Lower lobe of right lung (tissue), 2 donors: ENCODE measurements around the gene LIN37. TPM values are rescaled to one million over a fixed set of nuclear protein-coding genes. Genes with fewer than 3 reads are reported as not detected.
"Not testable (repeated sequence)": the region's sequence is repeated elsewhere in the genome, so short reads cannot be mapped to it uniquely, and the experiment has no call there.

Experiments used
- ATAC-seq, 2 donors: fragments of 200-7000 bp; cut with Tn5 transposase; one replicate each; pipeline ENCODE4 v1.9.1; 2020 to 2022; ENCODE audit warnings: mild to moderate bottlenecking in 2 of 2, moderate library complexity in 2 of 2
- DNase-seq: peaks from one replicate; pipeline ENCODE4 v3.0.0-alpha.2; 2020
- H3K27ac ChIP-seq: fragments of 200-600 bp; one replicate; pipeline ENCODE4 v1.8.0; 2022
- H3K27me3 ChIP-seq: fragments of 200-600 bp; one replicate; pipeline ENCODE4 v1.8.0; 2022; ENCODE audit warnings: low read depth
- H3K36me3 ChIP-seq: fragments of 200-600 bp; one replicate; pipeline ENCODE4 v1.8.0; 2022; ENCODE audit warnings: mild to moderate bottlenecking
- H3K4me1 ChIP-seq: fragments of 200-600 bp; one replicate; pipeline ENCODE4 v1.8.0; 2022
- H3K4me3 ChIP-seq: fragments of 200-600 bp; one replicate; pipeline ENCODE4 v1.8.0; 2022; ENCODE audit warnings: mild to moderate bottlenecking
- H3K9me3 ChIP-seq: fragments of 200-600 bp; one replicate; pipeline ENCODE4 v1.8.0; 2022
- intact Hi-C: fragments of 100-400 bp; cut with DNase I; formaldehyde crosslinking; loops from one replicate; pipeline ENCODE4 v1.11.0; 2022
- total RNA-seq: library from RNA; stranded (reverse); fragmentation: NEBNext Ultra II Directional; extraction: Animal tissue kit (Norgen Biotek cat#: 25700); gene quantifications from one replicate; pipeline ENCODE4 v1.2.1, GENCODE V29; 2021
- TF ChIP-seq, protein P1 (sequence below): fragments of 200-600 bp; IDR thresholded peaks from one replicate; pipeline ENCODE4 v1.8.0; 2022; ENCODE audit warnings: antibody characterized with exemption, mild to moderate bottlenecking
- donor health status: DM: no; HTN: yes; CAD: no; lungs with severe emphysema.

LIN37 gene
- total RNA-seq, 1 donor from 2014 or later = 7.2 TPM

DNA sequence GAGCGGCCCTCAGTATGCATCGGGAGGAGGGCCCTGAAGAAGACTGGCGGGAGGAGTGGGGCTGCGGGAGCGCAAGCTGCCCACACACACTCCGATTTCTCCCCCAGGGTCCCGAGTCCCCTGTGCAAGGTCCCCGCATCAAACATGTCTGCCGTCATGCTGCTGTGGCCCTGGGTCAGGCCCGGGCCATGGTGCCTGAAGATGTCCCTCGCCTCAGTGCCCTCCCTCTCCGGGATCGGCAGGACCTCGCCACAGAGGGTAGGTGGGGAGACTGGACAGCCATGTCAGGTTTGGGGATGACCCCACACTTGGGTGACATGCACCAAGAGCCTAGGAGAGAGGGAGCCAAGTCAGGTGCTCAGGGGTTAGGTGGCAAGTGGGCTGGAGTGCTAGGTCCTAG is 25.9 kb upstream of the LIN37 start:
- Histone ChIP-seq H3K27me3 (no peaks in the 10 kb centered on the region), H3K4me3 (no peak overlapping the region), H3K9me3 (no peaks in the 10 kb centered on the region), H3K27ac (no peak overlapping the region), H3K4me1 (peaks cover 15% of the 10 kb centered on the region), H3K36me3 (peaks cover 72% of the 10 kb centered on the region)
- TF ChIP-seq, protein P1, sequence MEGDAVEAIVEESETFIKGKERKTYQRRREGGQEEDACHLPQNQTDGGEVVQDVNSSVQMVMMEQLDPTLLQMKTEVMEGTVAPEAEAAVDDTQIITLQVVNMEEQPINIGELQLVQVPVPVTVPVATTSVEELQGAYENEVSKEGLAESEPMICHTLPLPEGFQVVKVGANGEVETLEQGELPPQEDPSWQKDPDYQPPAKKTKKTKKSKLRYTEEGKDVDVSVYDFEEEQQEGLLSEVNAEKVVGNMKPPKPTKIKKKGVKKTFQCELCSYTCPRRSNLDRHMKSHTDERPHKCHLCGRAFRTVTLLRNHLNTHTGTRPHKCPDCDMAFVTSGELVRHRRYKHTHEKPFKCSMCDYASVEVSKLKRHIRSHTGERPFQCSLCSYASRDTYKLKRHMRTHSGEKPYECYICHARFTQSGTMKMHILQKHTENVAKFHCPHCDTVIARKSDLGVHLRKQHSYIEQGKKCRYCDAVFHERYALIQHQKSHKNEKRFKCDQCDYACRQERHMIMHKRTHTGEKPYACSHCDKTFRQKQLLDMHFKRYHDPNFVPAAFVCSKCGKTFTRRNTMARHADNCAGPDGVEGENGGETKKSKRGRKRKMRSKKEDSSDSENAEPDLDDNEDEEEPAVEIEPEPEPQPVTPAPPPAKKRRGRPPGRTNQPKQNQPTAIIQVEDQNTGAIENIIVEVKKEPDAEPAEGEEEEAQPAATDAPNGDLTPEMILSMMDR = no peak
- intact Hi-C loops = no loop called here
- ATAC-seq = no peak
- DNase-seq = no peak

DNA sequence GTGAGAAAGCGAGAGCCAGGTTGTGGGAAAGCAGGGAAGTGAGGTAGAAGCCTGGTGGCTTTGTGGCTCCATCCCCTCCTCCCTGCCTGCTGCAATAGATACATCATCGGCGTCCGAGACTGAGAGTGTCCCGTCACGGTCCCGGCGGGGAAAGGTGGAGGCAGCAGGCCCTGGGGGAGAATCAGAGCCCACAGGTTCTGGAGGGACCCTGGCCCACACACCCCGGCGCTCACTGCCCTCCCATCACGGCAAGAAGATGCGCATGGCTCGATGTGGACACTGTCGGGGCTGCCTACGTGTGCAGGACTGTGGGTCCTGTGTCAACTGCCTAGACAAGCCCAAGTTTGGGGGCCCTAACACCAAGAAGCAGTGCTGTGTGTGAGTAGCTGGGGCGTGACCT is 25.5 kb upstream of the LIN37 start:
- ATAC-seq (no peak), DNase-seq (no peak)
- no peaks in the 10 kb centered on the region for H3K27me3 ChIP-seq
- peaks cover 77% of the 10 kb centered on the region for H3K36me3 ChIP-seq
- TF ChIP-seq, protein P1 = no peak
- peaks cover 15% of the 10 kb centered on the region for H3K4me1 ChIP-seq
- H3K9me3 ChIP-seq = no peaks in the 10 kb centered on the region
- no peak overlapping the region for H3K4me3 ChIP-seq
- no peak overlapping the region for H3K27ac ChIP-seq
- intact Hi-C loops = no loop called here

DNA sequence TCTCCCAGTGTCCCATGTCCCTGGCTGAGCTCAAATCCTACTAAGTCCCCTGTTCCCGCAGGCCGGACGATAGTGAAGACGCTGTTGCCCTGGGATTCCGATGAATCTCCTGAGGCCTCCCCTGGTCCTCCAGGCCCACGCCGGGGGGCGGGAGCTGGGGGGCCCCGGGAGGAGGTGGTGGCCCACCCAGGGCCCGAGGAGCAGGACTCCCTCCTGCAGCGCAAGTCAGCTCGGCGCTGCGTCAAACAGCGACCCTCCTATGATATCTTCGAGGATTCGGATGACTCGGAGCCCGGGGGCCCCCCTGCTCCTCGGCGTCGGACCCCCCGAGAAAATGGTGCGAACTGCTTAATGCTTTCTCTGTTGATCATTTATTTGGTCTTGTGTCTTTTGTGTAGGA is 24.7 kb upstream of the LIN37 start:
- H3K4me1 ChIP-seq = peaks cover 13% of the 10 kb centered on the region
- TF ChIP-seq, protein P1 = no peak
- intact Hi-C loops = no loop called here
- DNase-seq = no peak
- no peak overlapping the region for H3K4me3 ChIP-seq
- ATAC-seq = no peak
- H3K27ac ChIP-seq = no peak overlapping the region
- H3K36me3 ChIP-seq = peaks cover 85% of the 10 kb centered on the region
- H3K27me3 ChIP-seq = no peaks in the 10 kb centered on the region
- H3K9me3 ChIP-seq = no peaks in the 10 kb centered on the region

DNA sequence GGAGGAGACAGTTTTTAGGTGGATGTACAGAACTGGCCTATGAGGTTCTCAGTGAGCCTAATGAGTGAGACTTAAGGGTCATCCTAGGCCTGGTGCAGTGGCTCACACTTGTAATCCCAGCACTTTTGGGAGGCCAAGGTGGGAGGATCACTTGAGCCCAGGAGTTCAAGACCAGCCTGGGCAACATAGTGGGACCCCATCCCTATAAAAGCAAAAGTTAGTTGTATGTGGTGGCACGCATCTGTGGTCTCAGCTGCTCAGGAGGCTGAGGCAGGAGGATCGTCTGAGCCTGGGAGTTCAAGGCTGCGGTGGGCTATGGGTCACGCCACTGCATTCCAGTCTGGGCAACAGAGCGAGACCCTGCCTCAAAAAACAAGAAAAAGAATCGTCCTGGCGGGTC is 24.2 kb upstream of the LIN37 start:
- peaks cover 89% of the 10 kb centered on the region for H3K36me3 ChIP-seq
- H3K4me3 ChIP-seq, intact Hi-C loops, H3K27ac ChIP-seq, H3K27me3 ChIP-seq, H3K4me1 ChIP-seq, DNase-seq, H3K9me3 ChIP-seq, ATAC-seq: not testable (repeated sequence)

DNA sequence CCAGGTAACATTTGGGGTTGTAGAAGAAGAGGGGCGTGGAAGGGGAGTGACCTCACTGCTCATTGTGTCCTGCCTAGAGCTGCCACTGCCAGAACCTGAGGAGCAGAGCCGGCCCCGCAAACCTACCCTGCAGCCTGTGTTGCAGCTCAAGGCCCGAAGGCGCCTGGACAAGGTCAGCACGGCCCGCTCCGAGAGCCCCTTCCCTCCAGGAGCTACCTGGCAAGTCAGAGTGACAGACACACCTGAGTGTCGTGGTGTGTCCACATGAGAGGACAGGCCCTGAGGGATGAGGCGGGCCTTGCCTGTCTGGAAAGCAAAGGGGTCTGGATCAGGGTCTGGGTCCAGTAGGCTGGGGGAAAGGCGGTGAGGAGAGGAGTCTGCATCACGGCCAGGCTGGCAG is 23.8 kb upstream of the LIN37 start:
- Histone ChIP-seq H3K27ac (no peak overlapping the region), H3K27me3 (no peaks in the 10 kb centered on the region), H3K4me1 (peaks cover 4% of the 10 kb centered on the region), H3K36me3 (peaks cover 93% of the 10 kb centered on the region), H3K4me3 (no peak overlapping the region), H3K9me3 (no peaks in the 10 kb centered on the region)
- intact Hi-C loops = no loop called here
- TF ChIP-seq, protein P1 = no peak
- DNase-seq (no peak), ATAC-seq (no peak)

DNA sequence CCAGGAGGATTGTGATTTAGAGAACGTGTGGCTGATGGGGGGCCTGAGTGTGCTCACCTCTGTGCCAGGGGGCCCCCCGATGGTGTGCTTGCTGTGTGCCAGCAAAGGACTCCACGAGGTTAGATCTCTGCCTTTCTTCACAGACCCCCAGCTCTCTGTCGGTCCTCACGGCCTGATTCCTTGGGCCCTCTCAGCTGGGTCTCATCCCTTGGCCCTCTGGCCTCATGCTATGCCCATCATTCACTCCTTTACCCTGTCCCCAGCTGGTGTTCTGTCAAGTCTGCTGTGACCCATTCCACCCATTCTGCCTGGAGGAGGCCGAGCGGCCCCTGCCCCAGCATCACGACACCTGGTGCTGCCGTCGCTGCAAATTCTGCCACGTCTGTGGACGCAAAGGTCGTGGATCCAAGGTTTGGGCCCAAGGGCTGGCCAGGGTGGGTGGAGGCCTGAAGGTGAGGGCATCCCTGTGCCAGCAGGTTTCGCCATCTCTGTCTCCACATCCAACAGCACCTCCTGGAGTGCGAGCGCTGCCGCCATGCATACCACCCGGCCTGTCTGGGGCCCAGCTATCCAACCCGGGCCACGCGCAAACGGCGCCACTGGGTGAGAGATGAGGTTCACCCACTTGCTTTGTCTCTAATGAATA is 23.0 kb upstream of the LIN37 start:
- H3K36me3 ChIP-seq = peaks cover 93% of the 10 kb centered on the region
- H3K27me3 ChIP-seq = no peaks in the 10 kb centered on the region
- intact Hi-C loops = no loop called here
- no peak overlapping the region for H3K27ac ChIP-seq
- no peak for DNase-seq
- H3K4me1 ChIP-seq = no peaks in the 10 kb centered on the region
- no peak overlapping the region for H3K4me3 ChIP-seq
- no peaks in the 10 kb centered on the region for H3K9me3 ChIP-seq
- ATAC-seq = no peak
- TF ChIP-seq, protein P1 = no peak
